HEK293 (cell line): Measurements from ENCODE around the gene IBSP.

ENCODE experiments used
- CTCF ChIA-PET: fragments of 350-600 bp; formaldehyde crosslinking; extraction: SDS; loops from one replicate; lab custom pipeline; 2021; ENCODE audit warnings: antibody characterized with exemption; lab: Yijun Ruan, JAX
- POLR2A ChIA-PET: fragments of 300-600 bp; formaldehyde crosslinking; extraction: SDS; loops from one replicate; lab custom pipeline; 2020; ENCODE audit warnings: antibody characterized with exemption, inconsistent platforms; lab: Yijun Ruan, JAX
- H3K27ac ChIP-seq: fragments of 200-500 bp; sonication (Bioruptor generic); 2 replicates; pipeline ENCODE4 v1.5.1; 2014; ENCODE audit warnings: low read depth, low read length, control low read depth, inconsistent platforms; ENCODE audit errors: extremely low read depth
- H3K36me3 ChIP-seq, 2 experiments: fragments of 200-500 bp in 1 of 2; sonication (Bioruptor generic) in 1 of 2; 1 replicate in 1 of 2; 2 replicates in 1 of 2; pipeline ENCODE4 v1.5.1; 2014 to 2017; ENCODE audit warnings: inconsistent platforms in 2 of 2, low read length in 2 of 2; ENCODE audit not compliant: control insufficient read depth in 2 of 2, insufficient read depth in 1 of 2
- H3K4me1 ChIP-seq: fragments of 200-500 bp; sonication (Bioruptor generic); 2 replicates; pipeline ENCODE4 v1.5.1; 2014; ENCODE audit warnings: mild to moderate bottlenecking, low read length, inconsistent platforms; ENCODE audit not compliant: control insufficient read depth, insufficient read depth
- H3K4me3 ChIP-seq: 2 replicates; pipeline ENCODE4 v1.5.1; 2011; ENCODE audit warnings: low read depth, mild to moderate bottlenecking, control low read depth, low read length, moderate library complexity
- H3K9me3 ChIP-seq: fragments of 200-500 bp; sonication (Bioruptor generic); 2 replicates; pipeline ENCODE4 v1.5.1; 2014; ENCODE audit warnings: low read depth, low read length, inconsistent platforms; ENCODE audit not compliant: control insufficient read depth, insufficient read depth
- BCL6B ChIP-seq: fragments of 450-650 bp; formaldehyde crosslinking; IDR thresholded peaks from 2 replicates; pipeline ENCODE4 v1.5.1; 2017; ENCODE audit warnings: missing biosample characterization, missing genetic modification characterization
- GFI1B ChIP-seq: fragments of 450-650 bp; formaldehyde crosslinking; IDR thresholded peaks from 2 replicates; pipeline ENCODE4 v1.5.1; 2016; ENCODE audit warnings: missing biosample characterization, missing genetic modification characterization
- GLI4 ChIP-seq: fragments of 450-650 bp; formaldehyde crosslinking; IDR thresholded peaks from 2 replicates; pipeline ENCODE4 v1.5.1; 2016; ENCODE audit warnings: missing biosample characterization, missing genetic modification characterization
- KLF8 ChIP-seq: fragments of 450-650 bp; formaldehyde crosslinking; IDR thresholded peaks from 2 replicates; pipeline ENCODE4 v1.5.1; 2016; ENCODE audit warnings: missing biosample characterization, missing genetic modification characterization
- PRDM4 ChIP-seq: fragments of 450-650 bp; formaldehyde crosslinking; IDR thresholded peaks from 2 replicates; pipeline ENCODE4 v1.5.1; 2017; ENCODE audit warnings: missing biosample characterization, missing genetic modification characterization
- TRIM28 ChIP-seq: IDR thresholded peaks from 2 replicates; pipeline ENCODE4 v1.6.1; 2011; ENCODE audit warnings: low read length, control low read depth, borderline replicate concordance
- ZBTB10 ChIP-seq: fragments of 450-650 bp; formaldehyde crosslinking; IDR thresholded peaks from 2 replicates; pipeline ENCODE4 v1.5.1; 2016; ENCODE audit warnings: missing biosample characterization, missing genetic modification characterization
- ZNF114 ChIP-seq: fragments of 450-650 bp; formaldehyde crosslinking; IDR thresholded peaks from 2 replicates; pipeline ENCODE4 v1.5.0; 2017; ENCODE audit warnings: missing biosample characterization, missing genetic modification characterization
- ZNF146 ChIP-seq: fragments of 450-650 bp; formaldehyde crosslinking; IDR thresholded peaks from 2 replicates; pipeline ENCODE4 v1.5.1; 2016; ENCODE audit warnings: missing biosample characterization, missing genetic modification characterization
- ZNF292 ChIP-seq: fragments of 450-650 bp; formaldehyde crosslinking; IDR thresholded peaks from 2 replicates; pipeline ENCODE4 v1.5.1; 2016; ENCODE audit warnings: low read depth, missing biosample characterization, missing genetic modification characterization, borderline replicate concordance
- ZNF302 ChIP-seq: fragments of 450-650 bp; formaldehyde crosslinking; IDR thresholded peaks from 2 replicates; pipeline ENCODE4 v1.5.1; 2016; ENCODE audit warnings: missing biosample characterization, missing genetic modification characterization, low read depth
- ZNF311 ChIP-seq: fragments of 450-650 bp; formaldehyde crosslinking; IDR thresholded peaks from 2 replicates; pipeline ENCODE4 v1.5.1; 2017; ENCODE audit warnings: missing biosample characterization, missing genetic modification characterization, borderline replicate concordance
- ZNF48 ChIP-seq: fragments of 450-650 bp; formaldehyde crosslinking; IDR thresholded peaks from 2 replicates; pipeline ENCODE4 v1.5.1; 2016; ENCODE audit warnings: missing biosample characterization, missing genetic modification characterization
- ZNF529 ChIP-seq: fragments of 450-650 bp; formaldehyde crosslinking; IDR thresholded peaks from 2 replicates; pipeline ENCODE4 v1.5.1; 2017; ENCODE audit warnings: missing genetic modification characterization, missing biosample characterization; ENCODE audit not compliant: insufficient replicate concordance
- ZNF571 ChIP-seq: fragments of 450-650 bp; formaldehyde crosslinking; IDR thresholded peaks from 2 replicates; pipeline ENCODE4 v1.5.0; 2017; ENCODE audit warnings: missing biosample characterization, missing genetic modification characterization
- ZNF624 ChIP-seq: fragments of 450-650 bp; formaldehyde crosslinking; IDR thresholded peaks from 2 replicates; pipeline ENCODE4 v1.5.1; 2017; ENCODE audit warnings: missing biosample characterization, missing genetic modification characterization
- ZNF701 ChIP-seq: fragments of 450-650 bp; formaldehyde crosslinking; IDR thresholded peaks from 2 replicates; pipeline ENCODE4 v1.5.1; 2016; ENCODE audit warnings: missing biosample characterization, missing genetic modification characterization
- ZNF830 ChIP-seq: fragments of 450-650 bp; IDR thresholded peaks from 2 replicates; pipeline ENCODE4 v1.5.0; 2018; ENCODE audit warnings: missing biosample characterization, missing genetic modification characterization, low read depth, mild to moderate bottlenecking, moderate library complexity
- ZSCAN23 ChIP-seq: fragments of 450-650 bp; formaldehyde crosslinking; IDR thresholded peaks from 2 replicates; pipeline ENCODE4 v1.5.1; 2016; ENCODE audit warnings: missing biosample characterization, missing genetic modification characterization
- ZSCAN30 ChIP-seq: fragments of 450-650 bp; IDR thresholded peaks from 2 replicates; pipeline ENCODE4 v1.5.1; 2018; ENCODE audit warnings: missing biosample characterization, mild to moderate bottlenecking, missing genetic modification characterization, moderate library complexity
- TF ChIP-seq, protein P1 (sequence below): fragments of 450-650 bp; formaldehyde crosslinking; conservative IDR thresholded peaks from 2 replicates; pipeline ENCODE4 v1.5.1; 2016; ENCODE audit warnings: low read depth, missing biosample characterization, missing genetic modification characterization

IBSP gene

DNA sequence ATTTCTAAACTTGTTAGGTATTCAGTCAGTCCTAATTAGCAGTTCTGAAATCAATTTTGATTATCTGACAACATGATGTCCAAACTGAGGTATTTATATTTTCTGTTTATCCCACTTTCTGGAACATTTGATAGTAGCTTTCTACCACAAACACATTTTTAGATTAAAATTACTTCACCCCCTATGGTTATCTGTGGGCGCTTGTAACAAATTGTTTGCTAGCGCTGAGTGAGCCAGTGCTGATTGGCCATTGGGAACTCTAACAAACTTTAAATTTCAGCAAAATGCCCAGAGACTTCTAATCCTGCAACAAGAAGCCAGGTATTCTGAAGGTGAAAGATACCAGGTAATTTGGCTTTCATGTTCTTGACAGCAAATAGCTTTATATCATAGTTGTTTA is 33.3 kb downstream of the IBSP start, which contains the start of gene MEPE (continued):
- TF ChIP-seq BCL6B (tag by site-specific recombination) (no peak), GFI1B (tag by site-specific recombination) (no peak), PRDM4 (tag by site-specific recombination) (no peak)

GRCh38 chr4:87834401-87834800 is 35.0 kb downstream of the IBSP start:
- H3K4me1 ChIP-seq: no peaks in the 10 kb centered on the region
- no peaks in the 10 kb centered on the region for H3K36me3 ChIP-seq
- ChIA-PET POLR2A (no interaction called here), CTCF (no interaction called here)
- no peak overlapping the region for H3K4me3 ChIP-seq
- H3K27ac ChIP-seq: no peak overlapping the region
- no peaks in the 10 kb centered on the region for H3K9me3 ChIP-seq
- TF ChIP-seq ZNF302 (tag by site-specific recombination) (no peak), ZNF571 (tag by site-specific recombination) (no peak), ZNF146 (tag by site-specific recombination) (no peak), ZNF114 (tag by site-specific recombination) (no peak), ZSCAN23 (tag by site-specific recombination) (no peak), ZNF48 (tag by site-specific recombination) (no peak), ZNF830 (tag by site-specific recombination) (no peak), GLI4 (tag by site-specific recombination) (no peak), ZBTB10 (tag by site-specific recombination) (no peak), ZSCAN30 (no peak), TRIM28 (no peak), KLF8 (no peak), ZNF701 (no peak), ZNF311 (tag by site-specific recombination) (no peak), ZNF529 (tag by site-specific recombination) (no peak), ZNF292 (tag by site-specific recombination) (no peak), ZNF624 (tag by site-specific recombination) (no peak)
- TF ChIP-seq, protein P1, sequence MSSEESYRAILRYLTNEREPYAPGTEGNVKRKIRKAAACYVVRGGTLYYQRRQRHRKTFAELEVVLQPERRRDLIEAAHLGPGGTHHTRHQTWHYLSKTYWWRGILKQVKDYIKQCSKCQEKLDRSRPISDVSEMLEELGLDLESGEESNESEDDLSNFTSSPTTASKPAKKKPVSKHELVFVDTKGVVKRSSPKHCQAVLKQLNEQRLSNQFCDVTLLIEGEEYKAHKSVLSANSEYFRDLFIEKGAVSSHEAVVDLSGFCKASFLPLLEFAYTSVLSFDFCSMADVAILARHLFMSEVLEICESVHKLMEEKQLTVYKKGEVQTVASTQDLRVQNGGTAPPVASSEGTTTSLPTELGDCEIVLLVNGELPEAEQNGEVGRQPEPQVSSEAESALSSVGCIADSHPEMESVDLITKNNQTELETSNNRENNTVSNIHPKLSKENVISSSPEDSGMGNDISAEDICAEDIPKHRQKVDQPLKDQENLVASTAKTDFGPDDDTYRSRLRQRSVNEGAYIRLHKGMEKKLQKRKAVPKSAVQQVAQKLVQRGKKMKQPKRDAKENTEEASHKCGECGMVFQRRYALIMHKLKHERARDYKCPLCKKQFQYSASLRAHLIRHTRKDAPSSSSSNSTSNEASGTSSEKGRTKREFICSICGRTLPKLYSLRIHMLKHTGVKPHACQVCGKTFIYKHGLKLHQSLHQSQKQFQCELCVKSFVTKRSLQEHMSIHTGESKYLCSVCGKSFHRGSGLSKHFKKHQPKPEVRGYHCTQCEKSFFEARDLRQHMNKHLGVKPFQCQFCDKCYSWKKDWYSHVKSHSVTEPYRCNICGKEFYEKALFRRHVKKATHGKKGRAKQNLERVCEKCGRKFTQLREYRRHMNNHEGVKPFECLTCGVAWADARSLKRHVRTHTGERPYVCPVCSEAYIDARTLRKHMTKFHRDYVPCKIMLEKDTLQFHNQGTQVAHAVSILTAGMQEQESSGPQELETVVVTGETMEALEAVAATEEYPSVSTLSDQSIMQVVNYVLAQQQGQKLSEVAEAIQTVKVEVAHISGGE (tag by site-specific recombination): no peak
